ENCODE data around the gene TTC5.

DNA sequence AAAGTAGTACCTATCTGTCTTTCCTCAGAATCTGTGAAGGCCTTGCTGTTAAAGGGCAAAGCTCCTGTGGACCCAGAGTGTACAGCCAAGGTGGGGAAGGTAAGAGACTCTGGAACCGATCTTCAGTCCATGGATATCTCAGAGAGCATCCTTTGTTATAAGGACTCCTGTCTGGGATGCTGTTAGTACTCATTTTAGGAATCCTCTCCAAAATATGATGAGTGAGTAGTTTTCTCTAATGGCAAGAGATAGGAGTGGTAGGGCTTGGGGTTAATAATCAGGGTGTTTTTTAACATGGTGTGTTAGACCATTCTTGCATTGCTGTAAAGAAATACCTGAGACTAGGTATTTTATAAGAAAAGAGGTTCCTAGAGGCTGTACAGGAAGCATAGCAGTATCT lies 39.6 kb upstream of the TTC5 start:
- TF ChIP-seq FOXM1 (IDR thresholded peaks at IDR 0.05; ENCODE audit: borderline replicate concordance, low read depth) (no peak), EP300 (IDR thresholded peaks at IDR 0.05; ENCODE audit: borderline replicate concordance) (no peak), CREB1 (IDR thresholded peaks at IDR 0.05; ENCODE audit: low read depth) (no peak), TAF1 (IDR thresholded peaks at IDR 0.05; ENCODE audit: low read depth) (no peak)
- TF ChIP-seq, protein P1, sequence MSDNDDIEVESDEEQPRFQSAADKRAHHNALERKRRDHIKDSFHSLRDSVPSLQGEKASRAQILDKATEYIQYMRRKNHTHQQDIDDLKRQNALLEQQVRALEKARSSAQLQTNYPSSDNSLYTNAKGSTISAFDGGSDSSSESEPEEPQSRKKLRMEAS (IDR thresholded peaks at IDR 0.05) = no peak
